H1 (cell line): Measurements from ENCODE around the gene PCCA. TPM values are rescaled to one million over a fixed set of nuclear protein-coding genes. Genes with fewer than 3 reads are reported as not detected.

ENCODE experiments used
- CBX8 ChIP-seq: fragments of 300-800, 300-1000 bp; sonication (generic); IDR thresholded peaks from 2 replicates; pipeline ENCODE4 v1.7.1; 2016; ENCODE audit warnings: low read depth, low read length, borderline replicate concordance
- CEBPB ChIP-seq: IDR thresholded peaks from 2 replicates; pipeline ENCODE4 v1.6.1; 2012; ENCODE audit warnings: low read depth, low read length
- EZH2 ChIP-seq: fragments of 200-600 bp; sonication (generic); IDR thresholded peaks from 2 replicates; pipeline ENCODE4 v1.7.1; 2012; ENCODE audit warnings: low read depth, mild to moderate bottlenecking, moderate library complexity, low read length, inconsistent platforms; ENCODE audit not compliant: severe bottlenecking
- FOSL1 ChIP-seq: IDR thresholded peaks from 2 replicates; pipeline ENCODE4 v1.6.1; 2011; ENCODE audit warnings: mild to moderate bottlenecking, low read depth, low read length, moderate library complexity; ENCODE audit not compliant: insufficient read depth
- JUN ChIP-seq: IDR thresholded peaks from 2 replicates; pipeline ENCODE4 v1.6.1; 2011; ENCODE audit warnings: low read depth, mild to moderate bottlenecking, improper control_type of control experiment, low read length
- POLR2A ChIP-seq, 2 experiments: IDR thresholded peaks; 1 replicate in 1 of 2; 2 replicates in 1 of 2; pipeline ENCODE4 v1.6.1; 2011; ENCODE audit warnings: low read depth in 2 of 2, low read length in 2 of 2, mild to moderate bottlenecking in 2 of 2; ENCODE audit errors: control extremely low read depth in 1 of 2
- RAD21 ChIP-seq, 2 experiments: IDR thresholded peaks in 1 of 2; conservative IDR thresholded peaks in 1 of 2; 2 replicates each; pipeline ENCODE4 v1.6.1; 2011; ENCODE audit warnings: low read depth in 2 of 2, low read length in 2 of 2, improper control_type of control experiment in 1 of 2, inconsistent platforms in 1 of 2, mild to moderate bottlenecking in 1 of 2, moderate library complexity in 1 of 2
- SIN3A ChIP-seq, 2 experiments: IDR thresholded peaks in 1 of 2; conservative IDR thresholded peaks in 1 of 2; 2 replicates each; pipeline ENCODE4 v1.6.1; 2011 to 2012; ENCODE audit warnings: low read length in 2 of 2, improper control_type of control experiment in 1 of 2, low read depth in 1 of 2, mild to moderate bottlenecking in 1 of 2
- SIX5 ChIP-seq: IDR thresholded peaks from 2 replicates; pipeline ENCODE4 v1.6.1; 2011; ENCODE audit warnings: mild to moderate bottlenecking, low read depth, low read length
- SP2 ChIP-seq: IDR thresholded peaks from 2 replicates; pipeline ENCODE4 v1.6.1; 2012; ENCODE audit warnings: mild to moderate bottlenecking, low read length, inconsistent platforms
- SRF ChIP-seq: IDR thresholded peaks from 2 replicates; pipeline ENCODE4 v1.6.1; 2011; ENCODE audit warnings: mild to moderate bottlenecking, low read depth, low read length, moderate library complexity
- polyA plus RNA-seq, 7 experiments: library from polyadenylated mRNA; depleted of rRNA in 3 of 7; stranded (reverse) in 5 of 7; unstranded in 2 of 7; fragments of >200 nt in 5 of 7; fragments of 200-250 nt in 2 of 7; gene quantifications; 1 replicate in 5 of 7; 2 replicates in 1 of 7; 4 replicates in 1 of 7; pipeline versions ENCODE4 v1.2.1 to v1.2.3, GENCODE V29; 2011 to 2013; ENCODE audit warnings: missing spikeins in 2 of 7, mixed read lengths in 2 of 7
- total RNA-seq: library from RNA; stranded (reverse); fragmentation: NEBNext Ultra II Directional; extraction: Animal tissue kit (Norgen Biotek cat#: 25700); gene quantifications from 2 replicates; pipeline ENCODE4 v1.2.1, GENCODE V29; 2021
- TF ChIP-seq, protein P1 (sequence below): fragments of 300-600 bp; sonication (generic); IDR thresholded peaks from 2 replicates; pipeline ENCODE4 v1.7.1; 2012; ENCODE audit warnings: low read length, moderate library complexity, mild to moderate bottlenecking, inconsistent platforms; ENCODE audit not compliant: insufficient replicate concordance

Gene PCCA
- total and polyA plus RNA-seq, 2 of the 8 experiments (the other 6 are each of a cell fraction or from before 2014, with no cell fraction given) = 18.4 to 49.8 TPM

DNA sequence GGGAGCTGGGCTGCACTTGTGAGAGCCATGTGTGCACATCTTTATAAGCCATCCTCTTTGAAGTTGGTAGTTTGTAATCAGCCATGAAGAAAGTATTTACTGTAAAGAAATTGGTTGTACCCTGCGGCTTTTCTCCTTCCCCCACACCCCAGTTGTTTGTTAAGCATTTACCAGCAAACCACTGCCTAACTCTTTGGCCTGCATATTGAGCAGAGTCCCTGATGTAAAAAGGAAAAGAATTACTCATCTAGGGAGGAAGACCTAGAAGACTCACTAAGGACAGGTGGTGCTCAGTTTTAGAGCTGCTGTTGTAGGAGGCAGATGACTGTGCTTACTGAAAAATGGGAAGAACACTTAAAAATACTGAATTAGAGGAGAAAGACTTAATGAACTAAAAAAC lies 245.3 kb downstream of the PCCA start (continued):
- TF ChIP-seq, protein P1, sequence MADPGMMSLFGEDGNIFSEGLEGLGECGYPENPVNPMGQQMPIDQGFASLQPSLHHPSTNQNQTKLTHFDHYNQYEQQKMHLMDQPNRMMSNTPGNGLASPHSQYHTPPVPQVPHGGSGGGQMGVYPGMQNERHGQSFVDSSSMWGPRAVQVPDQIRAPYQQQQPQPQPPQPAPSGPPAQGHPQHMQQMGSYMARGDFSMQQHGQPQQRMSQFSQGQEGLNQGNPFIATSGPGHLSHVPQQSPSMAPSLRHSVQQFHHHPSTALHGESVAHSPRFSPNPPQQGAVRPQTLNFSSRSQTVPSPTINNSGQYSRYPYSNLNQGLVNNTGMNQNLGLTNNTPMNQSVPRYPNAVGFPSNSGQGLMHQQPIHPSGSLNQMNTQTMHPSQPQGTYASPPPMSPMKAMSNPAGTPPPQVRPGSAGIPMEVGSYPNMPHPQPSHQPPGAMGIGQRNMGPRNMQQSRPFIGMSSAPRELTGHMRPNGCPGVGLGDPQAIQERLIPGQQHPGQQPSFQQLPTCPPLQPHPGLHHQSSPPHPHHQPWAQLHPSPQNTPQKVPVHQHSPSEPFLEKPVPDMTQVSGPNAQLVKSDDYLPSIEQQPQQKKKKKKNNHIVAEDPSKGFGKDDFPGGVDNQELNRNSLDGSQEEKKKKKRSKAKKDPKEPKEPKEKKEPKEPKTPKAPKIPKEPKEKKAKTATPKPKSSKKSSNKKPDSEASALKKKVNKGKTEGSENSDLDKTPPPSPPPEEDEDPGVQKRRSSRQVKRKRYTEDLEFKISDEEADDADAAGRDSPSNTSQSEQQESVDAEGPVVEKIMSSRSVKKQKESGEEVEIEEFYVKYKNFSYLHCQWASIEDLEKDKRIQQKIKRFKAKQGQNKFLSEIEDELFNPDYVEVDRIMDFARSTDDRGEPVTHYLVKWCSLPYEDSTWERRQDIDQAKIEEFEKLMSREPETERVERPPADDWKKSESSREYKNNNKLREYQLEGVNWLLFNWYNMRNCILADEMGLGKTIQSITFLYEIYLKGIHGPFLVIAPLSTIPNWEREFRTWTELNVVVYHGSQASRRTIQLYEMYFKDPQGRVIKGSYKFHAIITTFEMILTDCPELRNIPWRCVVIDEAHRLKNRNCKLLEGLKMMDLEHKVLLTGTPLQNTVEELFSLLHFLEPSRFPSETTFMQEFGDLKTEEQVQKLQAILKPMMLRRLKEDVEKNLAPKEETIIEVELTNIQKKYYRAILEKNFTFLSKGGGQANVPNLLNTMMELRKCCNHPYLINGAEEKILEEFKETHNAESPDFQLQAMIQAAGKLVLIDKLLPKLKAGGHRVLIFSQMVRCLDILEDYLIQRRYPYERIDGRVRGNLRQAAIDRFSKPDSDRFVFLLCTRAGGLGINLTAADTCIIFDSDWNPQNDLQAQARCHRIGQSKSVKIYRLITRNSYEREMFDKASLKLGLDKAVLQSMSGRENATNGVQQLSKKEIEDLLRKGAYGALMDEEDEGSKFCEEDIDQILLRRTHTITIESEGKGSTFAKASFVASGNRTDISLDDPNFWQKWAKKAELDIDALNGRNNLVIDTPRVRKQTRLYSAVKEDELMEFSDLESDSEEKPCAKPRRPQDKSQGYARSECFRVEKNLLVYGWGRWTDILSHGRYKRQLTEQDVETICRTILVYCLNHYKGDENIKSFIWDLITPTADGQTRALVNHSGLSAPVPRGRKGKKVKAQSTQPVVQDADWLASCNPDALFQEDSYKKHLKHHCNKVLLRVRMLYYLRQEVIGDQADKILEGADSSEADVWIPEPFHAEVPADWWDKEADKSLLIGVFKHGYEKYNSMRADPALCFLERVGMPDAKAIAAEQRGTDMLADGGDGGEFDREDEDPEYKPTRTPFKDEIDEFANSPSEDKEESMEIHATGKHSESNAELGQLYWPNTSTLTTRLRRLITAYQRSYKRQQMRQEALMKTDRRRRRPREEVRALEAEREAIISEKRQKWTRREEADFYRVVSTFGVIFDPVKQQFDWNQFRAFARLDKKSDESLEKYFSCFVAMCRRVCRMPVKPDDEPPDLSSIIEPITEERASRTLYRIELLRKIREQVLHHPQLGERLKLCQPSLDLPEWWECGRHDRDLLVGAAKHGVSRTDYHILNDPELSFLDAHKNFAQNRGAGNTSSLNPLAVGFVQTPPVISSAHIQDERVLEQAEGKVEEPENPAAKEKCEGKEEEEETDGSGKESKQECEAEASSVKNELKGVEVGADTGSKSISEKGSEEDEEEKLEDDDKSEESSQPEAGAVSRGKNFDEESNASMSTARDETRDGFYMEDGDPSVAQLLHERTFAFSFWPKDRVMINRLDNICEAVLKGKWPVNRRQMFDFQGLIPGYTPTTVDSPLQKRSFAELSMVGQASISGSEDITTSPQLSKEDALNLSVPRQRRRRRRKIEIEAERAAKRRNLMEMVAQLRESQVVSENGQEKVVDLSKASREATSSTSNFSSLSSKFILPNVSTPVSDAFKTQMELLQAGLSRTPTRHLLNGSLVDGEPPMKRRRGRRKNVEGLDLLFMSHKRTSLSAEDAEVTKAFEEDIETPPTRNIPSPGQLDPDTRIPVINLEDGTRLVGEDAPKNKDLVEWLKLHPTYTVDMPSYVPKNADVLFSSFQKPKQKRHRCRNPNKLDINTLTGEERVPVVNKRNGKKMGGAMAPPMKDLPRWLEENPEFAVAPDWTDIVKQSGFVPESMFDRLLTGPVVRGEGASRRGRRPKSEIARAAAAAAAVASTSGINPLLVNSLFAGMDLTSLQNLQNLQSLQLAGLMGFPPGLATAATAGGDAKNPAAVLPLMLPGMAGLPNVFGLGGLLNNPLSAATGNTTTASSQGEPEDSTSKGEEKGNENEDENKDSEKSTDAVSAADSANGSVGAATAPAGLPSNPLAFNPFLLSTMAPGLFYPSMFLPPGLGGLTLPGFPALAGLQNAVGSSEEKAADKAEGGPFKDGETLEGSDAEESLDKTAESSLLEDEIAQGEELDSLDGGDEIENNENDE = no peak
- TF ChIP-seq CBX8 = no peak
- TF ChIP-seq SRF = no peak
- no peak for TF ChIP-seq JUN
- TF ChIP-seq SP2 = no peak
- no peak for TF ChIP-seq CEBPB
- TF ChIP-seq EZH2 = no peak
- TF ChIP-seq SIN3A (conservative IDR thresholded peaks at IDR 0.05 in 1 of 2, IDR thresholded peaks at IDR 0.05 in 1 of 2; ENCODE audit: low read depth in 1 of 2, low read length in 2 of 2) = no peak
- TF ChIP-seq SIX5 = no peak
- no peak for TF ChIP-seq RAD21 (IDR thresholded peaks at IDR 0.05 in 1 of 2, conservative IDR thresholded peaks at IDR 0.05 in 1 of 2; ENCODE audit: low read depth in 2 of 2, low read length in 2 of 2)
- no peak for TF ChIP-seq FOSL1
- no peak for TF ChIP-seq POLR2A (IDR thresholded peaks at IDR 0.05; ENCODE audit: control extremely low read depth in 1 of 2, low read depth in 2 of 2, low read length in 2 of 2)
